GM12878 (cell line): ENCODE data around the gene GDF11. TPM values are rescaled to one million over a fixed set of nuclear protein-coding genes. Genes with fewer than 3 reads are reported as not detected.

Source experiments
- ATAC-seq: fragments of 200-7000 bp; cut with Tn5 transposase; 3 replicates; pipeline ENCODE4 v1.9.1; 2020; ENCODE audit warnings: mild to moderate bottlenecking, moderate library complexity
- BruUV-seq: library from RNA; stranded (reverse); fragments of 400-500 nt; replicated peaks from 2 replicates; lab custom pipeline; 2021; lab: Mats Ljungman, UMichigan
- CTCF ChIA-PET: fragments of 300-600 bp; sonication (Branson Sonifier 250); formaldehyde crosslinking; extraction: SDS; loops from one replicate; lab custom pipeline; 2021; ENCODE audit warnings: inconsistent platforms; lab: Yijun Ruan, JAX
- POLR2A ChIA-PET: fragments of 350-600 bp; formaldehyde crosslinking; extraction: SDS; loops from one replicate; lab custom pipeline; 2021; ENCODE audit warnings: inconsistent platforms; lab: Charles Lee
- RAD21 ChIA-PET: fragments of 300-600 bp; sonication (Branson Sonifier 250); formaldehyde crosslinking; loops from one replicate; lab custom pipeline; 2023; ENCODE audit warnings: antibody characterized with exemption; ENCODE audit not compliant: unreplicated experiment; lab: Charles Lee
- SMC1A ChIA-PET: fragments of 300-600 bp; sonication (Branson Sonifier 250); formaldehyde crosslinking; loops from one replicate; lab custom pipeline; 2023; ENCODE audit not compliant: unreplicated experiment, uncharacterized antibody; lab: Charles Lee
- DNase-seq: peaks from one replicate; pipeline ENCODE4 v3.0.0-alpha.2; 2011; ENCODE audit warnings: low read depth, low spot score
- FAIRE-seq: peaks from 3 replicates; lab custom pipeline; 2011; peaks lifted over from hg19 to GRCh38; lab: Jason Lieb, UNC
- H2AFZ ChIP-seq: 2 replicates; pipeline ENCODE4 v1.6.0; 2011; ENCODE audit warnings: low read depth, low read length, control low read depth; ENCODE audit not compliant: control insufficient read depth
- H3K27ac ChIP-seq: 2 replicates; pipeline ENCODE4 v1.5.1; 2011; ENCODE audit warnings: control low read depth; ENCODE audit not compliant: control insufficient read depth, insufficient read depth
- H3K27me3 ChIP-seq, 2 experiments: replicated peaks in 1 of 2; 2 replicates each; pipeline versions ENCODE4 v1.6.0 to v1.6.1; 2011; ENCODE audit warnings: low read length in 1 of 2; ENCODE audit not compliant: control insufficient read depth in 2 of 2, insufficient read depth in 2 of 2
- H3K36me3 ChIP-seq, 2 experiments: 2 replicates each; pipeline ENCODE4 v1.5.1; 2011; ENCODE audit warnings: low read length in 1 of 2; ENCODE audit not compliant: control insufficient read depth in 2 of 2, insufficient read depth in 2 of 2
- H3K4me1 ChIP-seq: 2 replicates; pipeline ENCODE4 v1.6.1; 2011; ENCODE audit warnings: mild to moderate bottlenecking, low read length, moderate library complexity, mixed read lengths; ENCODE audit not compliant: control insufficient read depth, insufficient read depth
- H3K4me2 ChIP-seq: 2 replicates; pipeline ENCODE4 v1.6.0; 2011; ENCODE audit warnings: control low read depth; ENCODE audit not compliant: control insufficient read depth, insufficient read depth
- H3K4me3 ChIP-seq: fragments of 200-600 bp; sonication (generic); 2 replicates; pipeline ENCODE4 v1.5.1; 2016
- H3K79me2 ChIP-seq: 2 replicates; pipeline ENCODE4 v1.6.0; 2011; ENCODE audit warnings: low read length; ENCODE audit not compliant: control insufficient read depth, insufficient read depth
- H3K9ac ChIP-seq: 2 replicates; pipeline ENCODE4 v1.8.0; 2011; ENCODE audit warnings: low read length, control low read depth, mixed read lengths; ENCODE audit not compliant: control insufficient read depth, insufficient read depth
- H3K9me3 ChIP-seq: replicated peaks from 3 replicates; pipeline ENCODE4 v1.5.1; 2011; ENCODE audit warnings: mild to moderate bottlenecking, low read length; ENCODE audit not compliant: control insufficient read depth, insufficient read depth
- H4K20me1 ChIP-seq: 2 replicates; pipeline ENCODE4 v1.6.0; 2011; ENCODE audit not compliant: control insufficient read depth, insufficient read depth
- BHLHE40 ChIP-seq, 2 experiments: fragments of 450-650 bp in 1 of 2; IDR thresholded peaks; 2 replicates each; pipeline ENCODE4 v1.6.1; 2011 to 2017; ENCODE audit warnings: low read depth in 2 of 2, borderline replicate concordance in 1 of 2, improper control_type of control experiment in 1 of 2, low read length in 1 of 2, mild to moderate bottlenecking in 1 of 2
- CBFB ChIP-seq: IDR thresholded peaks from 2 replicates; pipeline ENCODE4 v1.6.1; 2016; ENCODE audit warnings: antibody characterized with exemption, low read depth
- EZH2 ChIP-seq: IDR thresholded peaks from 2 replicates; pipeline ENCODE4 v1.6.1; 2012; ENCODE audit warnings: low read depth, mild to moderate bottlenecking, control low read depth, inconsistent platforms, low read length, borderline replicate concordance; ENCODE audit not compliant: control insufficient read depth
- SPI1 ChIP-seq: IDR thresholded peaks from 2 replicates; pipeline ENCODE4 v1.6.1; 2011; ENCODE audit warnings: low read depth, mild to moderate bottlenecking, low read length, moderate library complexity, borderline replicate concordance; ENCODE audit not compliant: insufficient read depth
- SREBF2 ChIP-seq: IDR thresholded peaks from 2 replicates; pipeline ENCODE4 v1.6.1; 2012; ENCODE audit warnings: mild to moderate bottlenecking, low read length
- WGBS: methylation state at CpG from one replicate; pipeline ENCODE4 v1.1.6; 2016; ENCODE audit warnings: low lambda C conversion rate; ENCODE audit not compliant: insufficient replicate concordance, insufficient coverage; ENCODE audit errors: missing lambda C conversion rate; 5-methylcytosine and 5-hydroxymethylcytosine counted together
- in situ Hi-C: fragments of 300-500 bp; cut with MboI; formaldehyde crosslinking; loops from 9 replicates; pipeline ENCODE4 v1.14.3; 2018; ENCODE audit warnings: mixed read lengths
- intact Hi-C: fragments of 100-400 bp; cut with micrococcal nuclease; formaldehyde crosslinking; loops from one replicate; pipeline ENCODE4 v1.14.2; 2022; ENCODE audit not compliant: unreplicated experiment
- polyA plus RNA-seq, 11 experiments: library from polyadenylated mRNA; depleted of rRNA in 4 of 11; unstranded in 6 of 11; stranded (reverse) in 5 of 11; fragments of >200 nt; fragmentation: Nextera tagmentation in 4 of 11; fragmentation: Illumina TruSeq in 1 of 11; extraction: Ambion mirVana in 4 of 11; extraction: Trizol in 1 of 11; gene quantifications; 1 replicate in 1 of 11; 2 replicates in 10 of 11; pipeline versions ENCODE4 v1.2.1 to v1.2.3, GENCODE V29; 2011 to 2016; ENCODE audit warnings: inconsistent platforms in 2 of 11, missing spikeins in 2 of 11, low read depth in 1 of 11
- total RNA-seq, 4 experiments: library from RNA; depleted of rRNA in 3 of 4; stranded (reverse); fragments of >200 nt in 3 of 4; fragmentation: Illumina TruSeq in 1 of 4; extraction: Trizol in 1 of 4; gene quantifications; 2 replicates each; pipeline versions ENCODE4 v1.2.1 to v1.2.3, GENCODE V29; 2013 to 2021
- TF ChIP-seq, protein P1 (sequence below): IDR thresholded peaks from 2 replicates; pipeline ENCODE4 v1.6.1; 2012; ENCODE audit warnings: low read depth, low read length, improper control_type of control experiment
- TF ChIP-seq, protein P2 (sequence below): fragments of 450-650 bp; IDR thresholded peaks from 2 replicates; pipeline ENCODE4 v1.6.1; 2017; ENCODE audit warnings: mild to moderate bottlenecking, low read depth, inconsistent platforms; ENCODE audit not compliant: poor library complexity, severe bottlenecking
- TF ChIP-seq, protein P3 (sequence below): fragments of 450-650 bp; IDR thresholded peaks from 2 replicates; pipeline ENCODE4 v1.6.1; 2016; ENCODE audit warnings: mild to moderate bottlenecking

GDF11 gene
- total and polyA plus RNA-seq, 10 of the 15 experiments (the other 5 are each of a cell fraction or from before 2014, with no cell fraction given), result 0.83 to 15.4 (median 4.3) TPM

DNA sequence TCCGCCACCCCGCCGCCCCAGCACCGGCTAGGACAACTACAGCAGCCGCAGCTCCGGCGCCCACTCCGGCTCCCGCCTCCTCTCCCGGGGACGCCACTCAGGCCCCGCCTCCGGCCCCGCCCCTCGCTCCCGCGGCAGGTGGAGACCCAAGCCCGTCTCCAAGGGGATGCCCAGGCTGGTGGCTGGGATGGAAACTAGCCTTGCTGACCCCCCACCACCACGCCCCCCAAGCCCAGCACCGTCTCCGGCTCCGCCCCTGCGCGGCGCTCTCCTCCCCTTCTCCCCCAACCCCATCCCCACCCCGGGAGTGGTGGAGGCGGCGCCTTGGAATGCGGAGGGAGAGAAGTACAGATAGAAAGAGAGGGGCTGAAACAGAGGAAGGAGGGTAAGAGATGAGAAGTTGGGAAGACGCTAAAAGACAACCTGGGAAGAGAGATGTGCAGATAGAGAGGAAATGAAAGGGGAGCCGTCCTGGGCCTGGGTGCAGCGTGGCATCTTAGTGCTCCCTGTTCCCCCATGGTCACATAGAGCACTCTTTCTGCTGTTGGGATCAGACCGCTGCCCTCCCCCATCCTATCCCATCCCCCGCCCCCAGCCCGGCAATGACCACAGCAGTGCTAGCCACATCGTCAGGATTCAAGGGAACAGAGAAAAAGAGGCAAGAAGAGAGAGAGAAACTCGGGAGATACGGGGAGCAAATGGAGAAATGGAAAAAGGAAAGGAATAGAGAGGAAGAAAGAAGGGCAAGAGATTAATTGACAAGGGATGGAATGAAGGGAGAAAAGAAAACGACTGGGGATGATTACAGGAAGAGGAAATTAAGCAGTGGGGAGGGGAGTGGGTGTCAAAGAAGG is 34.9 kb upstream of the GDF11 start, which contains the start of gene ITGA7 (continued):
- TF ChIP-seq EZH2 (no peak), BHLHE40 (IDR thresholded peaks at IDR 0.05; ENCODE audit: borderline replicate concordance in 1 of 2, low read depth in 2 of 2, low read length in 1 of 2) (no peak), CBFB (no peak), SREBF2 (no peak)
- TF ChIP-seq, protein P1, sequence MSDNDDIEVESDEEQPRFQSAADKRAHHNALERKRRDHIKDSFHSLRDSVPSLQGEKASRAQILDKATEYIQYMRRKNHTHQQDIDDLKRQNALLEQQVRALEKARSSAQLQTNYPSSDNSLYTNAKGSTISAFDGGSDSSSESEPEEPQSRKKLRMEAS, result no peak
- TF ChIP-seq, protein P2, sequence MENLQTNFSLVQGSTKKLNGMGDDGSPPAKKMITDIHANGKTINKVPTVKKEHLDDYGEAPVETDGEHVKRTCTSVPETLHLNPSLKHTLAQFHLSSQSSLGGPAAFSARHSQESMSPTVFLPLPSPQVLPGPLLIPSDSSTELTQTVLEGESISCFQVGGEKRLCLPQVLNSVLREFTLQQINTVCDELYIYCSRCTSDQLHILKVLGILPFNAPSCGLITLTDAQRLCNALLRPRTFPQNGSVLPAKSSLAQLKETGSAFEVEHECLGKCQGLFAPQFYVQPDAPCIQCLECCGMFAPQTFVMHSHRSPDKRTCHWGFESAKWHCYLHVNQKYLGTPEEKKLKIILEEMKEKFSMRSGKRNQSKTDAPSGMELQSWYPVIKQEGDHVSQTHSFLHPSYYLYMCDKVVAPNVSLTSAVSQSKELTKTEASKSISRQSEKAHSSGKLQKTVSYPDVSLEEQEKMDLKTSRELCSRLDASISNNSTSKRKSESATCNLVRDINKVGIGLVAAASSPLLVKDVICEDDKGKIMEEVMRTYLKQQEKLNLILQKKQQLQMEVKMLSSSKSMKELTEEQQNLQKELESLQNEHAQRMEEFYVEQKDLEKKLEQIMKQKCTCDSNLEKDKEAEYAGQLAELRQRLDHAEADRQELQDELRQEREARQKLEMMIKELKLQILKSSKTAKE, result no peak

DNA sequence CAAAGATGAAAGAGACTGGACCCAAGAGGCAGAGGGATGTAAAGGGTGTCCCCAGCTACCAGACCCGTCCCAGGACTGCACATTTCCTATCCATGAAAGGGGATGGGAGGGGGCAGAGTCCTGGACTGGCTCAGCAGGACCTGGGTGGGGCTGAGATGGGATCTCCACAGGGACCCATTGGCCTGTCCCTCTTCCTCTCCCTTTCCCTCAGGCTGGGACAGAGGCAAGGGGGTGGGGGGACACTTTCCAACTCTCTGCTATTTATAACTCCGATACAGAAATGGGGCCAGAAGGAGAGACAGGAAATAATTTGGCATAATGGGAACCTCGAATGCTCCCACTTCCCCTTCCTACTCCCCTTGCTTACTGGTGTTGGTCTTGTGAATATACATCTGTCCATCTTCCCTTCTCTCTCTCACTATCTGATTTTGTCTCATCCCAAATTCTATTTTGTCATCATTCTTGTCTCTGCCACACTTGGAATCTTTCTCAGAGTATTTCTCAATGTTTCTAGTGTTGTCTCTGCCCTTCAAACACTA is 34.2 kb upstream of the GDF11 start:
- H3K79me2 ChIP-seq, result no peaks in the 10 kb centered on the region
- no peaks in the 10 kb centered on the region for H3K9me3 ChIP-seq
- 0 out of 2 replicates have a peak overlapping the region, but pooled peaks have one; percentile 23 for H3K4me2 ChIP-seq
- no TSS peak for BruUV-seq
- ChIA-PET CTCF (no interaction called here), SMC1A (no interaction called here), POLR2A (no interaction called here), RAD21 (no interaction called here)
- H3K4me1 ChIP-seq, result peaks cover 6% of the 10 kb centered on the region; the same call in 1 of the 2 replicates
- no peak overlapping the region for H3K9ac ChIP-seq
- intact Hi-C loops, result no loop called here
- no peak overlapping the region for H2AFZ ChIP-seq
- TF ChIP-seq, protein P3, sequence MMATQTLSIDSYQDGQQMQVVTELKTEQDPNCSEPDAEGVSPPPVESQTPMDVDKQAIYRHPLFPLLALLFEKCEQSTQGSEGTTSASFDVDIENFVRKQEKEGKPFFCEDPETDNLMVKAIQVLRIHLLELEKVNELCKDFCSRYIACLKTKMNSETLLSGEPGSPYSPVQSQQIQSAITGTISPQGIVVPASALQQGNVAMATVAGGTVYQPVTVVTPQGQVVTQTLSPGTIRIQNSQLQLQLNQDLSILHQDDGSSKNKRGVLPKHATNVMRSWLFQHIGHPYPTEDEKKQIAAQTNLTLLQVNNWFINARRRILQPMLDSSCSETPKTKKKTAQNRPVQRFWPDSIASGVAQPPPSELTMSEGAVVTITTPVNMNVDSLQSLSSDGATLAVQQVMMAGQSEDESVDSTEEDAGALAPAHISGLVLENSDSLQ, result no peak
- peak; percentile 52; the same call in 1 of the 2 replicates for TF ChIP-seq SPI1
- DNase-seq (no peak), ATAC-seq (no peak), FAIRE-seq (no peak)
- H3K4me3 ChIP-seq, result peak overlapping the region; percentile 74; the same call in 1 of the 2 replicates
- no peaks in the 10 kb centered on the region for H3K36me3 ChIP-seq
- no peak overlapping the region for H3K27ac ChIP-seq
- 2% methylated on average over 3 of the region's 3 CpGs for WGBS
- H4K20me1 ChIP-seq, result no peaks in the 10 kb centered on the region
- in situ Hi-C loops, result no loop called here
- peaks cover 0 to 5% of the 10 kb centered on the region in 2 experiments; a peak in 2 of 4 replicates for H3K27me3 ChIP-seq
